ENCODE data around the gene MSRB1.

The MSRB1 gene

DNA sequence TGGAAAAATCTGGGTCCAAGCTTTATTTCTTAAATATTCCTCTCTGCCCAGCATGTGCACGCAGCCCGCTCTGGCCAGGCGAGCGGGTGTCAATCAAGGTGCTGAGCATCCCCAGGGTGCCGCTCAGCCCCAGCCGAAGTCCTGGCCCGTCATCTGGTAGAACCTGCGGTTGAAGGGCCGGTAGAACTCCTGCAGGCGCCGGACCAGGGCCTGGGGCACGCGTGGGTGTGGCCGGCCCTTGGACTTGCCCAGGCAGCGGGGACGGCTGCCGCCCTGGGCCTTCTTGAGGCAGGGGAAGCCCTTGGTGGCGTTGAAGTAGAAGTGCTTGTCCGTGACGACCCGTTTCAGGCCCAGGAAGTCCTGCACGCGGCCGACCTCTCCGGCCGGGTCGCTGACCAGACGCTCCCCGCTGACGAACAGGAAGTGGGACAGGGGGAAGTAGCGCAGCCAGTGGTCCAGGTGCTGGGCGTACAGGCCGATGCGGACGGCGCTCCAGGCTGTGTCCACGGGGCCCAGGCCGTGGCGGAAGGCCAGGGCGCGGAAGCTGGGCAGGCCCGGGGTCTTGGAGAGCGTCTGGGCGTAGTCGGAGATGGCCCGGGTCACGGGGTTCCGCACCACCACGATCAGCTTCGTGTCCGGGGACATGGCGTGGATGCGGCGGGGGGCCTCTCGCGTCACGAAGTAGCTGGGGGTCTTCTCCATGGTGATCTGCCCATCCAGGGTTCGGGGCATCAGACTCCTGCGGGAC, 31.4 kb downstream of the MSRB1 start:
- no peaks in the 10 kb centered on the region for H3K9me3 ChIP-seq (ENCODE audit: insufficient read depth, low read length)
- no peak overlapping the region for H3K4me2 ChIP-seq (ENCODE audit: low read depth, low read length, poor library complexity, severe bottlenecking)
- H3K79me2 ChIP-seq (ENCODE audit: insufficient read depth, low read length): no peaks in the 10 kb centered on the region
- TF ChIP-seq EZH2phosphoT487 (conservative IDR thresholded peaks at IDR 0.05; ENCODE audit: low read length): no peak
- TF ChIP-seq, protein P1, sequence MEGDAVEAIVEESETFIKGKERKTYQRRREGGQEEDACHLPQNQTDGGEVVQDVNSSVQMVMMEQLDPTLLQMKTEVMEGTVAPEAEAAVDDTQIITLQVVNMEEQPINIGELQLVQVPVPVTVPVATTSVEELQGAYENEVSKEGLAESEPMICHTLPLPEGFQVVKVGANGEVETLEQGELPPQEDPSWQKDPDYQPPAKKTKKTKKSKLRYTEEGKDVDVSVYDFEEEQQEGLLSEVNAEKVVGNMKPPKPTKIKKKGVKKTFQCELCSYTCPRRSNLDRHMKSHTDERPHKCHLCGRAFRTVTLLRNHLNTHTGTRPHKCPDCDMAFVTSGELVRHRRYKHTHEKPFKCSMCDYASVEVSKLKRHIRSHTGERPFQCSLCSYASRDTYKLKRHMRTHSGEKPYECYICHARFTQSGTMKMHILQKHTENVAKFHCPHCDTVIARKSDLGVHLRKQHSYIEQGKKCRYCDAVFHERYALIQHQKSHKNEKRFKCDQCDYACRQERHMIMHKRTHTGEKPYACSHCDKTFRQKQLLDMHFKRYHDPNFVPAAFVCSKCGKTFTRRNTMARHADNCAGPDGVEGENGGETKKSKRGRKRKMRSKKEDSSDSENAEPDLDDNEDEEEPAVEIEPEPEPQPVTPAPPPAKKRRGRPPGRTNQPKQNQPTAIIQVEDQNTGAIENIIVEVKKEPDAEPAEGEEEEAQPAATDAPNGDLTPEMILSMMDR (IDR thresholded peaks at IDR 0.05; ENCODE audit: insufficient read depth, low read length, poor library complexity, severe bottlenecking): no peak
- H3K27ac ChIP-seq (ENCODE audit: low read depth, low read length): no peak overlapping the region
- H3K27me3 ChIP-seq (ENCODE audit: low read length): no peaks in the 10 kb centered on the region
- H4K20me1 ChIP-seq (ENCODE audit: low read depth, low read length): no peaks in the 10 kb centered on the region
- no peak overlapping the region for H3K4me3 ChIP-seq (ENCODE audit: insufficient read depth, low read length, poor library complexity, severe bottlenecking)
- no peaks in the 10 kb centered on the region for H3K36me3 ChIP-seq (ENCODE audit: low read length)
- no peak overlapping the region for H3K9ac ChIP-seq (ENCODE audit: low read length)
- no peak overlapping the region for H2AFZ ChIP-seq (ENCODE audit: low read depth, low read length, severe bottlenecking)
- no peaks in the 10 kb centered on the region for H3K9me2 ChIP-seq (replicated peaks; ENCODE audit: insufficient read depth, low read length)
- no peaks in the 10 kb centered on the region for H3F3A ChIP-seq (ENCODE audit: insufficient read depth)

DNA sequence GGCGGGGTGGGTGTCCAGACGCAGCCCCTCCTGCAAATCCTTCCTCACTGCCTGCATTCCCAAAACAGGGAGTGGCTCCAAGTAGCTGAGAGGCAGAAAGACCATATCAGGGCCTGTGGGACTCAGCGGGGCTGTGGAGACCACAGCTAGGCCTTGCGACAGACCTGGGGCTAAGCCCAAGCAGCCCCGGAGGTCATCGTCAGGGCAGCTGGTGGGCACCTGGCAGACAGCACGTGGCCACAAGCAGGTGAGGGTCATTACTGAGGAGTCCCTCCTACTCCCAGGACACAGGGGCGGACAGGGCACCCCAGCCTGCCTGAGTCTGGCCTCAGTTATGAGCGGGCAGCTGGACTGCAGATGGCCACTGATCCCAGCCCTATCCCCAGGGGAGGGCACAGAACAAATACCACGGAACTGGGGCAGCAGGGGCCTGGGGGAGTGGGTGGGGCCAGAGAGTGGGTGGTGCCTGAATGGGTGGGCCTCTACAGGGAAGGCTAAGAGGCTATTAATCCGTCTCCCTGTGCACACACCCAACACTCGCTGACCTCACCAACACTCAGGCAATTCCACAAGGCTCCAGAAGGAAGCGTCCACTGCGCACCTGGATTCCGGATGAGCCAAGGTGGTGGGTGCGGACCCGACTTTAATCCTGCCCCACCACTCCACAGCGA, 33.3 kb downstream of the MSRB1 start:
- no peak for TF ChIP-seq EZH2phosphoT487 (conservative IDR thresholded peaks at IDR 0.05; ENCODE audit: low read length)
- TF ChIP-seq, protein P1 (IDR thresholded peaks at IDR 0.05; ENCODE audit: insufficient read depth, low read length, poor library complexity, severe bottlenecking): no peak
- Histone ChIP-seq H3K4me2 (ENCODE audit: low read depth, low read length, poor library complexity, severe bottlenecking) (no peak overlapping the region), H3K27ac (ENCODE audit: low read depth, low read length) (no peak overlapping the region), H3K9me3 (ENCODE audit: insufficient read depth, low read length) (no peaks in the 10 kb centered on the region), H3K4me3 (ENCODE audit: insufficient read depth, low read length, poor library complexity, severe bottlenecking) (no peak overlapping the region), H2AFZ (ENCODE audit: low read depth, low read length, severe bottlenecking) (no peak overlapping the region), H3K9ac (ENCODE audit: low read length) (no peak overlapping the region), H3F3A (ENCODE audit: insufficient read depth) (no peaks in the 10 kb centered on the region), H3K79me2 (ENCODE audit: insufficient read depth, low read length) (no peaks in the 10 kb centered on the region), H4K20me1 (ENCODE audit: low read depth, low read length) (no peaks in the 10 kb centered on the region), H3K36me3 (ENCODE audit: low read length) (no peaks in the 10 kb centered on the region), H3K9me2 (replicated peaks; ENCODE audit: insufficient read depth, low read length) (no peaks in the 10 kb centered on the region), H3K27me3 (ENCODE audit: low read length) (no peaks in the 10 kb centered on the region)

DNA sequence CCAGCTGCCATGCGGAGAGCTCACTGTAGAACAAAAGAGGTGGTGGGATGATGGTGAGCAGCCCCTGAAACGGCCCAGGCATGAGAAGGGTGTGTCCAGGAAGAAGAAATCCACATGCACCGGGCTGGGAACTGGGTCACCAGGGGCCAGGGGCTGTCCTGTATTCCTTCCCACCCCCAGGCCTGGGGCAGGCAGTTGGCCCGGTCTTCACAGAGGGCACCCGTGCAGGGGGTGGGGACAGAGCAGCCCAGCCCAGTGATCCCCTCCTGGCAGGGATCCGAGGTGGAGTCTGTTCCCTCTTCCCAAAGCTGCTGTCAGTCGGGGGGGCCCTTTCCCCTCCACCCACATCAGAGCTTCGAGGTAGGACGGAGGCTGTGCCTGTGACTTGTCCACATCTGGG, 34.0 kb downstream of the MSRB1 start:
- Histone ChIP-seq H2AFZ (ENCODE audit: low read depth, low read length, severe bottlenecking) (no peak overlapping the region), H3K27ac (ENCODE audit: low read depth, low read length) (no peak overlapping the region), H3K79me2 (ENCODE audit: insufficient read depth, low read length) (no peaks in the 10 kb centered on the region), H3K4me3 (ENCODE audit: insufficient read depth, low read length, poor library complexity, severe bottlenecking) (no peak overlapping the region), H3K9me3 (ENCODE audit: insufficient read depth, low read length) (no peaks in the 10 kb centered on the region), H3K9ac (ENCODE audit: low read length) (no peak overlapping the region), H3K4me2 (ENCODE audit: low read depth, low read length, poor library complexity, severe bottlenecking) (no peak overlapping the region), H4K20me1 (ENCODE audit: low read depth, low read length) (no peaks in the 10 kb centered on the region), H3K9me2 (replicated peaks; ENCODE audit: insufficient read depth, low read length) (no peaks in the 10 kb centered on the region), H3K27me3 (ENCODE audit: low read length) (no peaks in the 10 kb centered on the region), H3K36me3 (ENCODE audit: low read length) (no peaks in the 10 kb centered on the region), H3F3A (ENCODE audit: insufficient read depth) (no peaks in the 10 kb centered on the region)
- no peak for TF ChIP-seq EZH2phosphoT487 (conservative IDR thresholded peaks at IDR 0.05; ENCODE audit: low read length)
- TF ChIP-seq, protein P1 (IDR thresholded peaks at IDR 0.05; ENCODE audit: insufficient read depth, low read length, poor library complexity, severe bottlenecking): no peak
